ENCODE measurements around the gene ANKRD27.
"Not testable (repeated sequence)": the region's sequence is repeated elsewhere in the genome, so short reads cannot be mapped to it uniquely, and the experiment has no call there.

ANKRD27 gene

DNA sequence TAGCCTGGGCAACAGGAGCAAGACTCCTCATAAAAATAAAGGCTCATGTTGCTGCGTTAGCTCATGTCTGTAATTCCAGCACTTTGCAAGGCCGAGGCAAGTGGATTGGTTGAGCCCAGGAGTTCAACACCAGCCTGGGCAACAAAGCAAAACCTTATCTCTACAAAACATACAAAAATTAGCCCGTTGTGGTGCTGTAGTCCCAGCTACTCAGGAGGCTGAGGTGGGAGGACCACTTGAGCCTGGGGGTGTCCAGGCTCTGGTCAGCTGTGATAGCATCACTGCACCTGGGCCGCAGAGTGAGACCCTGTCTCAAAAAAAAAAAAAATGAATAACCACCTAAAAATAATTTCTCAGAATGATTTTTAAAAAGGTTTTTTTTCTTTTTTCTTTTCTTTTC is 12.7 kb upstream of the ANKRD27 start:
- no peak for DNase-seq

DNA sequence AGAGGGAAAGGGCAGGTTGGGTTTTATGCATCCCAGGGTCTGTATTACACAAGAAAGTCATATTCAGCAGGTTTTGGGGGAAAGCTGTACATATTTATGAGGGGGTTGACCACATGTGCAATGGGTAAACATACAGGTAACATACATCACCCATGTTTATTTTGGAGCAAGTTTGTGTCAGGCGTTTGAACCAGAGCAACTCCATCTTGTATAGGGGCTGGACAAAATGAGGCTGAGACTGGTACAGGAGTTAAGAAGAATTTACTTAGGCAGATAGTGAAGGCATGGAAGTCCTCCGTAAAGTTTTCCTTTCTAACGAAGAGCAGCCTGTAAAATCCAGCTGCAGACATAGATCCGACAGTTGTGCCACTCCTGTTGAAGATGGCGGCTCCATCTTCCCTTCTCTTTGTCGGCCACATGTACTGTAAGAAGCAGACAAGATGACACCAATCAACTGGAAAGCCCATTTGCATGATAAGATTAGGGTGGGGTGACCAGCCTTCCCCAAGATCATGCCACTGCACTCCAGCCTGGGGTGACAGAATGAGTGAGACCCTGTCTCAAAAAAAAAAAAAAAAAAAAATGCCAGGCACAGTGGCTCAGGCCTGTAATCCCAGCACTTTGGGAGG is 12.0 kb upstream of the ANKRD27 start:
- DNase-seq: no peak

DNA sequence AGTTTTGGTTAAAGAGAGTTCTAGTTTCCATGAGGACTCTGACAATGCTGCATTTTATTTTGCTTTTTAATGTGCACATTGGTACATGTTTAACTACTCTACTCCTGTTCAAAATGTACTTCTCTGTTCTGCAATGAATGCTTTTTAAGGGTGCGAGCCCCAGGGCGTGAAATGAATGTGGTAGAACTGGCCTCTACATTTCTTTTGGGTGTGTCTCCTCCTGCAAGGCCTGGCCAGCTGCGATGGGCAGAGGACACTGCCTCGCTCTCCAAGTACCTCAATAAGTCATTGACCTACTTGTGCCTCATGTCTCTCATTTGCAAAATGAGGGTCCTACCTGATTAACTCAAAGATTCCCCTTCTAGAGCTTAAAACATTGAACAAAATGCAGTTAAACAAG is 7.3 kb upstream of the ANKRD27 start:
- no peak for DNase-seq

DNA sequence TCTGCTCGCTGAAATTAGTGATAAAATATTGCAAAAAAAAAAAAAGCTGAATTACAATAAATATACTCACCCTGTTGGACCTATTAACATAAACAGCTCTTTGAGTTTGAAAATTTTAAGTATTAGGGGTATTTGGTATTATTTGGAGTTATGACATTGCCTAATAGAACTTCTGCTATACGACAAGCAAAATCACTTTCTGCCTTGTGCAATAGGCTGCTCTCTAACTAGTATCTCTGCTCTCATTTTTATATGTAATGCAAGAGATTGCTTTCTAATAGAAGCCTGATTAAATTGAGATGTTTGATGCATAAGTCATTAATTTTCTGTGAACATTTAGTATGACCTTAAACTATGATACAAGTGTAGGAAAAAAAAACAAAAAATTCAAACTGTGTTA is 6.0 kb upstream of the ANKRD27 start:
- DNase-seq: no peak

DNA sequence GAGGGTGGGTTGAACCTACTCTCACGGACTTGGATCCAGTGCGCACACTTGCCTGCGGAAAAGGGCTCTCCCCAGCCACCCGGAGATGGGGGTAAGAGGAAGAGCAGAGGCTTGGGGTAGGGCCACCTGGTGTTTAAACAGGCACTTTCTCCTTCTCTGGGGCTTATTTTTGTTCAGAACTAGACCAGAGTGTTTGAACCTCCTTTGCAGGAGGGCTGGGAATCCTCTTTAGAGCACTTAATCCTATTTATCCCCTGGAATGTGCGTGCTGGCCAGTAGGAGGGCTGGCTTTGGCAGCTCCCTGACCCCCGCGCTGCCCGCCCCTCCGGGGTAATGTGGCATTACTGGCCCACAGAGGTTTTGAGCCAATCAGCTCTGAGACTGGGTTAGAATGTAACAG is 2.7 kb upstream of the ANKRD27 start:
- DNase-seq: peak; percentile 47

DNA sequence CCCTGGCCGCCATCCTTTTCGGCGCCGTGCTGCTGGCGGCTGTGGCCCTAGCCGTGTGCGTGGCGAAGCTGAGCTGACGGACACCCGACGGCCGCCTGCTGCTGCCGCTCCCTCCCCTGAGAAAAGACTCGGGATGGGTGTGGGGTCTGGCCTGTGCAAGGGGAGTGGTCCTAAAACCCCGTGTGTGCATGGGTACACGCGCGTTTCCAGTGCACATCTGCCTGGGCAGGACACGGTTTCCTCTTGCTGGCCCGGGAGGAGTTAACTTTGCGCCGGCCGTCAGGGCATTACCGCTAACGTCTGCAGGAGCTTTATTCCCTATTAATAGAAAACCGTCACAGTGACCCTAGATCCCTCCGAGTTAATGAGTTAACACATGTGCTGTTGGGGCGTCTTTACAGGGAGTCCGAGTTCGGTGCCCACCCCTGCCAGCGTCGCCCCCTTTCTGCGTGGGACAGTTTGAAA is 1.9 kb upstream of the ANKRD27 start:
- DNase-seq: no peak

DNA sequence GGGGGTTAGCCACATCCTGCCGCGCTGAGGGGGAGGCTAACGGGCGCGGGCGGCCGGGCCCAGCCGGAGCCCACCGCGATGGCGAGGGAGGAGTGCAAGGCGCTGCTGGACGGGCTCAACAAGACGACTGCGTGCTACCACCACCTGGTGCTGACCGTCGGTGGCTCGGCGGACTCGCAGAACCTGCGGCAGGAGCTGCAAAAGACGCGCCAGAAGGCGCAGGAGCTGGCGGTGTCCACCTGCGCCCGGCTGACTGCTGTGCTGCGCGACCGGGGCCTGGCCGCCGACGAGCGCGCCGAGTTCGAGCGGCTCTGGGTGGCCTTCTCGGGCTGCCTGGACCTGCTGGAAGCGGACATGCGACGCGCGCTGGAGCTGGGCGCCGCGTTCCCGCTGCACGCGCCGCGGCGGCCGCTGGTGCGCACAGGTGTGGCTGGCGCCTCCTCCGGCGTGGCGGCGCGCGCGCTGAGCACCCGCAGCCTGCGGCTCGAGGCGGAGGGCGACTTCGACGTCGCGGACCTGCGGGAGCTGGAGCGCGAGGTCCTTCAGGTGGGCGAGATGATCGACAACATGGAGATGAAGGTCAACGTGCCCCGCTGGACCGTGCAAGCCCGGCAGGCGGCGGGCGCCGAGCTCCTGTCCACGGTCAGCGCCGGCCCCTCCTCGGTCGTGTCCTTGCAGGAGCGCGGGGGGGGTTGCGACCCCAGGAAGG is 1.4 kb upstream of the ANKRD27 start:
- DNase-seq: no peak

DNA sequence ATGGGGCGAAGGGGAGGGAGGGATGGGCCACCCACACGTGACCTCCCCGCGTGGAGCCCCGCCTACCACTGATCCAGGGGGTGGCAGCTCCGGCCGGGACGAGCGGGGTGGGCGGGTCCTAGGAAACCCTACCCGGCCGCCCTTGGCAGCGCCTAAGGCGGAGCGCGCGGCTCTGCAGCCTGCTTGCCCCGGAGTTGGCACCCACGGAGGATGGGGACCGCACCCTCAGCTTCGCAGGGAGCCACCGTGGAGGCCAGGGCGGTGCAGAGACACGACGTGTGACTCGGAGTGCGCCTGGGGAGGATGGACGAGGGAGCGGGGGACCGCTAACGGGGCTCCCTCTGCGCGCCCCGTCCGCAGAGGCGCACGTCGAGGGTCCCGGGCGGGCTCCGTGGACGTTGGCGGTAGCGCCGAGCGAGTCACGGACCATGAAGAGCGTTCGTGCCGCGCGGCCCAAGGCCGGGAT is 773 bp upstream of the ANKRD27 start, which contains the start of gene RGS9BP:
Gene RGS9BP, plus strand, starts transcription at position 129 of the 466 bp plus-strand sequence. CDS start 416 bp downstream, outside the sequence.
- peak; percentile 74 for DNase-seq

DNA sequence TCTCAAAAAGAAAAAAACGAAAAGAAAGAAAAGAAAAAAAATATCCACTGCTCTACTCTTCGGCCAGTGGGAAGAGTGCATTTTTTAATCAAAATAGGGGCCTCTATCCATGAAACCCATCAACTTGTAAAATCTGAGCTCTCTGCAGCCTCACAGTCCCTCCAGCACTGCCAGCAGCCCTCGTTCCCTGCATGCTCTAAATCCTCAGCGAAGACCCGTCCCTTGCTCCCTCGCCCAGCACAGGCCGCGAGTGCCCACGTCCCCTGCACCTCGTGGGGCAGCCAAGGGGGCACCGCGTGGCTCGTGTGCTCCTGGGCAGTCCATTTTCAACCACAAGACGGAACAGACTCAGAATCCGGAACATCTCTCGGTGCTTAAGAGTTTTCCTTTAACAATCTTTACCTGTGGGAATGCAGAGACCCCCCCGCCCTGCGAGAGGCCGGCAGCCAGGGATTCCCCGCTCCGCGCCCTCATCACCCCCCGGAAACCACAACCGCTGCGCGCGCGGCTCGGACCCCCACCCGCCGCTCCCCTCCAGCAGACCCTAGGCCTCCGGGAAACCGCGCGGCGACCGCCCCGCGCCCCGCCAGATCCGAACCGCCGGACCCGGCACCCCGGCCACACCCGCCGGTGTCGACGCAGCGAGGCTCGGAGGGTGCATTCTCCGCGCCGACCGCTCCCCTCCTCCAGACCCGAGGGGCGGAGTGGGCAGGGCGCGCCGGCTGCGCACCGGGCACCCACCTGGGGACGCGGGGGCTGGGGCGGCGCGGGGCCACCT is 638 bp downstream of the ANKRD27 start:
- no peak for DNase-seq

DNA sequence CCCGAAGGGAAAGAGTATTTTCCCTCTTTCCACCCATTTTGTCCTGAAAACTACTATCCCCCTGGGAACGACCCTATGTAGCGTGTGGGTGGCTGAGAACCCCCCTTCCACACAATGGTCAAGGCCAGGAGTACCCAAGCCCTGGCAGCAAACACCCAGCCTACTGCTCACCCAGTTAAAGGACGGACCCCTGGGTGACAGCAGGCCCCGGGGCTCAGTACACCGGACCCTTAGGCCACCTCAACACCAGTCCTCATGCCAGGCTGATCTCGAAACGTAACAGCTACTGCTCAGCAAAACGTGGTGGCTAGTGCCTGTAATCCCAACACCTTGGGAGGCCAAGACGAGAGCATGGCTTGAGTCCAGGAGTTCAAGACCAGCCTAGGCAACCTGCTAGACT is 1.4 kb downstream of the ANKRD27 start:
- DNase-seq: no peak

DNA sequence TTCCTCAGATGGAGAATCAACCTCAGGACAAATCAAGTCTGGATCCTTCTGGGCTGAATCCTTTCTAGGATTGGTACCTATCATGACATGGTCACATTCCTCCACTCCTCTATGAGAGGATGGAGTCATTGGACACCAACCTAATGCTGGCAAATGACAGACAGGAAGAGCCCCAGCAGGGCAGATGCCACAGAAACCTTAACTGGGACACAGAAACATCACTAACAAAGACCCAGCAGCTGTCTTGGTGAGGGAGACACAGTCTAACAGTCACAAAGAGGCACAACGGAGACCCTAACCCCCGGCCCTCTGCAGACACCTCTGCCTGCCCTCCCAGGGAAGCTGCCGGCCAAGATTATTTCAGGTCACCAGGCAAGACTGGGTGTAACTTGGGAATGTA is 2.1 kb downstream of the ANKRD27 start:
- DNase-seq: no peak

DNA sequence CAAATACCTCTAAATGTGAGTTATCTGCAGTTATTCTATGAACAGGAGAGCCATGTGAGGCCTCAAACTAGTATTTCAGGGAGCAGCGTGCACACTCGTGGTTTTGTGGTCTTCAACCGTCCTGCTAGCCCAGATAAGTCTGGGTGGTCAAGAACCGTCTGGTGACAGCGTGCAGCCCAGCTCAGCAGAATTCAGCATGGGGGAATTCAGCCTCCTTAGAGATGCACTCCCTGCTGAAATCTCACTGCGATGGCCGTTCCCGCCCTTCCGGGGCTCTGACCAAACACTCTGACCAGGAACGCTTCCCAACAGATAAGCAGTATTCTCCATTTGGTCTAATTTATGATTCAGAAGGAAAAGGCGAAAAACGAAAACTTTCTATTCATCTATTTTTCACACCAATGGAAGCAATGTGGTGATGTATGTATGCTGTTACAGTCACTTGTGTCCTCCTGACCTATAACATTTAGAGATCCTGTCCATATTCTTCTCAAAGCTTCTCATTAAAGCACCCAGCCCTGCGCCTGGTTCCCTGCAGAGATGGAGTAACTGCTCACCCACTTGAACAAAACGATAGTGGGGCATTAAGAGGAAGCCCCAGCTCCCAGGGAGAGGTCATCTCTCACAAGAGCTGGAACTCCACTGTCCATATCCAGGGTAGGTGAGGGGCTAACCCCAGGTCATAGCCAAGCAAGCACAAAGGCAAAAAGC is 2.9 kb downstream of the ANKRD27 start:
- no peak for DNase-seq

DNA sequence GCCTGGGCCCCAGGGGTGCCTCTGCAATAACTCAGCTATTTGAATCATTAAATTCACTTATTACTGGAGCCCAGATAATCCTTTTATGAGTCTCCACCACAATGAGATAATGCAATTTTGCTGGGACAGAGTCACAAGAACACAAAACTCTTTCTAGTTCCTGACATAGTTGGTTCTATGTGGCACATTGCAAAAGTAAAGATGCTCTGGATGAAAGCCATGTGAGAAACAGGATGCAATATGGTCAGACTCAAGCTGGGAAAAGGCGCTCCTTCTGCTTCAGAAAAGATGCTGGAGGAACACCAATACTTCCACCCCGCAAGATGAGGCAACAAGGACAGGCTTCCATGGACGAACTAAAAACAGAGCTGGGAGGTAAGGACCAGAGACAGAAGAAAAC is 5.7 kb downstream of the ANKRD27 start:
- no peak for DNase-seq

DNA sequence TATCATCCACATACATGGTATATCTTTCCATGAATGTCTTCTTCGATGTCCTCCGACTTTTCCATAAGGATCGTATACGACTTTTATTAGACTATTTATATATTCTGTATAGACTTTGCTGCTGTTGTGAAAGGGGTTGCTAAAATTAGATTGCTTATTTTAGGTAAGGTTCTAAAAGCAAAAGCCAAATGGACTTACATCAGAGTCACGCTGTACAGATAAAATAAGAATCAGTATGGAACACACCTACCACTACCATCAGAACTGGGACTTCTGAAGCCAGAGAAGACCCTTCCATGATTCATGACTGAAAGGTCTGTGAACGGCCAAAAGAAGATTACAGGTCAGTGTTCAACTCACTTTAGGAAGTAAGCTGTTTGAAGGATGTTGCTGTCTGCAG is 8.9 kb downstream of the ANKRD27 start:
- no peak for DNase-seq

DNA sequence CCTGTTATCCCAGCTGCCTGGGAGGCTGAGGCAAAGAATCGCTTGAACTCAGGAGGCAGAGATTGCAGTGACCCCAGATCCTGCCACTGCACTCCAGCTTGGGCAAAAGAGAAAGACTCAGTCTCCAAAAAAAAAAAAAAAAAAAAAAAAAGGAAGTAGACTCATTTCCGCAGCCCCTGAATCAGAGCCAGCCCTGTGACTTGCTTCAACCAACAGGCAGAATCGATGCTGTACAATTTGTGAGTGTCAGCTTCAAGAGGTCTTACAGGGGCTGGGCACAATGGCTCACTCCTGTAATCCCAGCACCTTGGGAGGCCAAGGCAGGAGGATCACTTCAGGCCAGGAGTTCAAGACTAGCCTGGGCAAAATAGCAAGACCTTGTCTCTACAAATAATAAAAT is 12.8 kb downstream of the ANKRD27 start:
- DNase-seq: no peak

DNA sequence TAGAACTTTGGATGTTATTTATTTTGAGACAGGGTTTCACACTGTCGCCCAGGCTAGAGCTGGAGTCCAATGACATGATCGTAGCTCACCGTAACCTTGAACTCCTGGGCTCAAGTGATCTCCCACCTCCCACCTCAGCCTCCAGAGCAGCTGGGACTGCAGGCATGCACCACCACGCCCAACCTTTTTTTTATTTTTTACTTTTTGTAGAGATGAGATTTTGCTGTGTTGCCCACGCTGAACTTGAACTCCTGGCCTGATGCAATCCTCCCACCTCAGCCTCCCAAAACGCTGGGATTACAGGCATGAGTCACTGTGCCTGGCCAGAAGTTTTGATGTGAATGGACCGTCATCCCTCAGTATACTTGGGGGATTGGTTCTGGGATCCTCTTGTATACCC is 13.7 kb downstream of the ANKRD27 start:
- no peak for DNase-seq

DNA sequence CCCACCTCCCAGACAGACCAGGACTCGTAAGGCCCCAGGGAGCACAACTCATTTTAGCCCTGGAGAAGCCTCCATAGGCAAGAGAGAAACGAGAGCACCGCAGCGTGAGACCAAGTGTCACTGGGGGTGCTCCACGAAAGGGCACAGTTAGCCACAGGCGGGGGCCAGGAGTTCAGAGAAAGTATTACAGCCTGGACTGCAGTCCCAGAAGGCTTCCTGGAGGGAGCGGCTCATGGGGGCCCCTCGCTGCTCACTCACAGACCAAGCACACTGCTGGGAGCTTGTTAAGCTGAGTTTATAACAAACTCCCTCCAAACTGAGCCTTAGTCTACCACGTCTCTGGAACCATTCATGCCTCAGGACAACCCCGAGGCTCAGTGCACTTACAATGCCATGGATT is 16.5 kb downstream of the ANKRD27 start:
- no peak for DNase-seq

DNA sequence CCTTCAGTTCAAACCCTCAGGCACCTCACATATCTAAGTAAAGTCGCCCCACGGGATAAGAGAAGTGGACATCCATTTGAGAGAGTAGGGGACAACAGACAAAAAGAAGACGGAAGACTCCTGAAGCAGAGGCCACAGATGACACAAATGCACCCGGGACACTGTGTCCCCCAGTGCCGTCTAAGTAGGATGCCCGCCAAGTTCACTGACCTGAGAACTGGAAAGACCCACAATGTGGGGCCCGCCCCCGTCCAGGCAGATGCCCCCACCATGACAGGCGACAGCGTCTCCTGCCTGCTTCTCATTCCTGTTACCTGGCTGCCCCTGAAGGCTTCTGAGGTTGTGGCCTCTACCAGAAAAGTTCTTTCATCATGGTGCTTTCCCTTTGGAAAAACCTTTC is 16.9 kb downstream of the ANKRD27 start:
- DNase-seq: no peak

DNA sequence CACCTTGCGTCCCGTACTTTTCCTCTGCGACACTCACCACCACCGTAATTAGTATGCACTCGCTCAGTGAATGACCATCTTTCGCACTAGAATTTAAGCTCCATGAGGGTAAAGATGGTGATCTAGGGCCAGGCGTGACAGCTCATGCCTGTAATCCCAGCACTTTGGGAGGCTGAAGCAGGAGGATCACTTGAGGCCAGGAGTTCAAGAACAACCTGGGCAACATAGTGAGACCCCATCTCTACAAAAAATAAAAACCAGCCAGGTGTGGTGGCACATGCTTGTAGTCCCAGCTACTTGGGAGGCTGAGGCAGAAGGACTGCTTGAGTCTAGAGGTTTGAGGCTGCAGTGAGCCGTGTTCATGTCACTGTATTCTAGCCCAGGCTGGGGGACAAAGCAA is 18.6 kb downstream of the ANKRD27 start:
- DNase-seq: not testable (repeated sequence)

DNA sequence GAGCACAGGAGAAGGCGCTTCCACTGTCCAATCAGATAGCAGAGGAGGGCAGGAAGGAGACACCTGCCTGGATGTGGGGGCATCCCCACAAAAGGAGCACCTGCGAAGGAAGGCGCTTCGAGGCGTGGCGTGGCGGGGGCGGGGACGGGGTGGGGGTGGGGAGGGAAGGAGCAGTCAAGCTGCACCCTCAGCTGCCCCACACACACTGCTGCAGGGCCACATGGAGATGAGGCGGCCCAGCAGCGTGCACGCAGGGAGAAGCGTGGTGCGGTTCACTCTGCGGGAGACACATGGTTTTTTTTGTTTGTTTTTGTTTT is 21.4 kb downstream of the ANKRD27 start:
- no peak for DNase-seq

DNA sequence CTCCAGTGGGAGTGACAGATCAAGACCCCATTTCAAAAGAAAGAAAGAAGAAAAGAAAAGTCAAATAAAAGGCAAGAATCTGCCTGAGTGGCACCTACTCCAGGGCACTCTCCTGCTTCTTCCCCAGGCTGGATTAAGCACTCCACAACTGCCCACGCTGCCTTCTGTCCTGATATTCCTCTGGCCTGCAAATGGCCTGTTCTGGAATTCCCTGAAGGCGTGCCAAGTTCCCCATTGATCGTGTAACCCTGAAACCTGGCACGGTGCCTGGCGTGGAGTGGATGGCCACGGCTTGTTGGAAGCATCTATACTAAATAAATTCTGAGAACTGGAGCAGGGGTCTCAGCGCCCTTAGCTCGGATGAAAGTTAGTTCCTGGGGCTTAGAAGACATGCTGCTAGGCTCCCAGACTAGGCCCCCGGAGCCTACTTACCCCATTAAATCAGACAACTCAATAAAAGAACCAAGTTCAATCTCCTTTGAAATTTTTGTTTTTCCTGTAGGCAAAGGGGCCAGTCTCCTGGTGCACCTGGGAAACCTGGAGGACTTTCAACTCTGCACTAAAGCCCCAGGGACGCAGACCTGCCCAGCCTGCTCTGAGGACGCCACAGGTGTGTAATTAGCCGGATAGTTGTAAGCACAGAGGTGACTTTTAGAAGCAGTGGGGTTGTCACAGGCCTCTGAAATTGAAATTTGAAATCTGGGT is 21.9 kb downstream of the ANKRD27 start:
- peak; percentile 40 for DNase-seq

DNA sequence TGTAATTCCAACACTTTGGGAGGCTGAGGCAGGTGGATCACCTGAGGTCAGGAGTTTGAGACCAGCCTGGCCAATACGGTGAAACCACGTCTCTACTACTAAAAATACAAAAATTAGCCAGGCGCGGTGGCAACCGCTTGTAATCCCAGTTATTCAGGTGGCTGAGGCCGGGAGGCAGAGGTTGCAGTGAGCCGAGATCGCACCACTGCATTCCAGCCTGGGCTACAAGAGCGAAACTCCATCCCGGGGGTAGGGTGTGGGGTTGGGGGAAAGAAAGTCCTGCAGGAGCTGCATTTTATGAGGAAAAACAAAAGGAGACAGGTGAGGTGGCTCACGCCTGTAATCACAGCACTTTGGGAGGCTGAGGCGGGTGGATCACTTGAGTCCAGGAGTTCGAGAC is 22.6 kb downstream of the ANKRD27 start:
- DNase-seq: not testable (repeated sequence)

DNA sequence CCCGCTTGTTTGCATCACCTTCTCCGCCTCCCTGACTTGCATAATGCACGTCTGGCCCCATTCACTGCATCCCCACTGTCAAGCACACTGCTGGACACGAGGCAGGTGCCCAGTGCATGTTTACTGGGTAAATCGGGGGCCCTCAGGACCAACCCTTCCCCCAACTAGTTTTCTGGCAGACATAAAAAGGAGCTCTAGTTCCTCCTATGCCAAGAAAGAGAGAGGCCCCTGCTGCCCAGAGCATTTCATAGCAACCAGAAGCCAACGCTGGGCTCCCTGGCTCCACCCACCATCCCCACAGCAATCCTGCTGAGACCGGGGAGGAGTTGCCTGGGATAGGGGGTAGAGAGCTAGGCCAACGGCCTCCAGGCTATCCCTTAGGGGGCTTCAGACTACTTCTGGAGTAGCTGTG is 23.2 kb downstream of the ANKRD27 start:
- DNase-seq: peak; percentile 55
